SKM-1 (cell line): Measurements from ENCODE around the gene OTUD7B.

ENCODE experiments used
- DNase-seq: peaks from one replicate; lab custom pipeline; 2025; ENCODE audit not compliant: unreplicated experiment; lab: John Stamatoyannopoulos, UW

OTUD7B gene

DNA sequence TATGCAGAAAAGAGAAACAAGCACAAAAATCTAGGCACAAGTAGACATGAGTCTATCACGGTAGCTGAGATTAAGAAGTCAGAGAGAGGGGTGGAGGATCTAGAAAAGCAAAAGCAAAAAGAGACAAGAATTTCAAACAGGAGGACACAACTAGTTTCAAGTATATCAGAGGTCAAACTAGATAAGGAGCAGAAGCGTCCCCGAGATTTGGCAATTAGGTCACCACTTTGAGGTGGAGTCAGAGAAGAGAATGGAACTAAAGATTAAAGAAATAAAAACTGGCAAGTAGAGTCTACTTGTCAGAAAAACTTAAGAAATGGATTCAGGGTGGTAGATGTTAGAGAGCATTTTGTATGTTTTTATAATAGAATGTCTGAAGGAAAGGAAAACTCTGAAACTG, 85.2 kb downstream of the OTUD7B start:
- DNase-seq = no peak

DNA sequence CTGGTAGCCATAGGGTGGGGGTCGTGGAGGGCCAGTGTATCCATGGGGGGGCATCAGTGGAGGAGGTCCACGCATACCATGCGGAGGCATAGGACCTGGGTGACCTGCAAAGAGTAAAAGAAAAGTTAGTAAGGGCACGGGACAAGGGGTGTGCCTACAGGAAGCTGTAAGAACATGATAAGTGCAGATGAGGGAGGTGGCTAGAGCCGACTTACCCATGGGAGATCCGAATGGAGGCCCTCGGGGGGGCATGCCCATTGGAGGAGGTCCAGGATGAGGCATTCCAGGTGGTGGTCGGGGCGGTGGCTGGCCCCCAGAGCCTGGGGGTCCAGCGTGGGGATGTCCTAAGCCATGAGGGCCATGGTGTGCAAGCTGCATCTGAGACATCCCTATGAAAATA, 86.9 kb downstream of the OTUD7B start:
- DNase-seq = no peak

DNA sequence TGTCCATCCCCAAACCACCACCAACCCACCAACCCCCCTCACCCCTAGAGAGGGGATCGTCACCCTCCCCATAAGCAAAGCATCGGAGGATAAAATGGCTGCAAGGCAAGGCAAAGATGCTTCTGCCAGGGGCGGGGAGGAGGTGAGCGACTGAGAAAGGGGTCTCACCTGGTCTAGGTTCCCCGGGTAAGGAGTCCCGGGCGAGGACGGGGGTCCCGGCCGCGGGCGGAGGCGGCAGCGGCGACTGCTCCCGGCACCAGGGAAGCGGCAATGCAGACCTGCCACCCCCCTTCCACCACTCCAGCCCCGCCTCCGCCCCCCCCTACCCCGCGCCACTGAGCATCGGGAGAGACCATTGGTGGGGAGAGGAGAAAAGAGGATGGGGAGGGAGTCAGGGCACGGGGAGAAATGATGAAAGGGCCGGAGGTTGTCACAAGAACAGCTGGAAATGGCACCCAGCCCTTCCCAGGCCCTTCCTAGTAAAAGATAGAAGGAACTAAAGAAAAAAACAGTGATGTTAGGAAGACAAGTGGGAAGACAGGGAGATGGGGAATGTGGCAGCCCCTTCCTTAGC, 92.9 kb downstream of the OTUD7B start, which contains the start of gene SV2A:
Gene SV2A (minus strand): TSS at position 274 of the 574 bp plus-strand sequence. CDS start 4,004 bp downstream, outside the sequence.
- DNase-seq = peak; percentile 38

DNA sequence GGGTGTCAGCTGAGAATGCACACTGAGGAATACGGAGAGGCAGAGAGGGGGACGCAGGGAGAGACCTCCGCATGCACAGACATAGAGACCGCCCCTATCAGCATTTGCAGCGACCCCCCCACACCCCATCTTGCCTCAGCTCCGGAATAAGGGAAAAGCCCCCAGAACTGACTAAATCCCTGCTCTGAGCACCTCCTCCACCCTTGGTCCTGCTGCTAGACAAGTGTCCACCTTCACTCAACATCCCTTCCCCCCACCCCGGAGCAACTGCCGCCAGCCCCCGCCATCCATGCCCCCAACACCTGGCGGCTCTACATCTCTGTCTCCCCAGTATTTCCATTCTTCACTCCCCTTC, 93.7 kb downstream of the OTUD7B start:
- no peak for DNase-seq

DNA sequence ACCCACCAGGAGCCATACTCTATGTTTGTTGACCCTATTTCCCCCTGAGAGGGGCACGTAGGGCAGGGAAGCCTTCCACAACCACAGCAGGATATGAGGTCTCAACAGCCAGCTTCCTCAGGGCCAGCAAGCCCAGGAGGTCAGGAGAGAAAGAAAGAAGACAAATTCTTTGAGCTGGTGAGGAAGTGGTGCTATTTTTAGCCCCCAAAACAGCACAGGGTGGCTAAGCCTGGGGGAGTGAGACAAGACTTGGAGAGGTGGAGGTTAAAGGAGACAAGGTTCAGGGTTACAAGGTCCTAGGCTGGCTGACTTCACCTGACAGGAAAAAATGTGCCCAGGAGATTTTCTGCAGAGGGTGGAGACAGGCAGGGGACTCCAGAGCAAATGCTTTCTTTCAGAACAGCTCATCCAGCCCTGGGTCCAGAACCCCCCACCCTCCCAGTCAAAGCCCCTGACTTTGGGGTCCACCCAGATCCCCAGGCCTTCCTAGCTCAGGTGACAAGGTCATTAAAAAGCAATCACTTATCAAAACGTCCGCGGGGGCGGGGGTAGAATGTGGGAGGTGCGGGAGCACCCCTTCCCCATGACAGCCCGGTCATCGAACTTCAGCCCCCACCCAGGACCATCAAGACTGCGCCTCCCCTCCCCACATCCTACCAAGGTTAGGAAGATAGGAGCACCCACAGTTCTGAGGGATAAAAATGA, 94.2 kb downstream of the OTUD7B start:
- DNase-seq = peak; percentile 42

DNA sequence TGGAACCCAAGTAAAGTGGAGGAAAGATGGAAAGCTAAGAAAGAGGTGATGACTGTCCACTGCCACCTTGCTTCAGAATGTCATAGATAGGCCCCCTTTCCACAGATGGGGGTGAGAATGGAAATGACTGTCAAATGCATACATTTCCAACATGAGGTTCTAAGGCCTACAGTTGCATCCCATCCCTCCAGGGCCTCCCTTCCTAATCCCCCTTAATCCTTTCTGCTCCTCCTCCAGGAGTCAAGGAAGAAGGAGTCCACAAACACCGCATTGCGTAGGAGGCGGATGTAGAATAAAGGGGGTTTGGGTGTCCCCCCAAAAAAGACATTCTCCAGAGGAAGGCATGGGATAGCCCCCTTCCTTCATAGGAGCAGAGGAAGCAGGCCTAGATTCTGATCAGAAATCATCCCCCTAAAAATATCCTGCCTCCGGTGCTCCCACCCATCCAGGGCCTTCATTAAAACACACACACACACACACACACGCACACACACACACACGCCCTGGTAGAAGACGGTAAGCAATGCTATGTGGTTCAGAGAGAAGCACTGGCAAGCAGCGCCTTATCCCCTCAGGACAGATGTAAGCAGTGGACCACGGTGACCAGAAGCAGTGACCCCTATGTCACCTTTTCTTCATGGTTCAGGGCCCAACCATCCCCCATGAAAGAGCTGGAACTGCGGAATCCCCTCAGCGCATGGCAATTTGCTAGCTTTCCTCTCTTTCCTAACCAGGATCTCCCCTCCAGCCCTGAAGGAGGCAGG, 94.9 kb downstream of the OTUD7B start:
- DNase-seq = no peak

DNA sequence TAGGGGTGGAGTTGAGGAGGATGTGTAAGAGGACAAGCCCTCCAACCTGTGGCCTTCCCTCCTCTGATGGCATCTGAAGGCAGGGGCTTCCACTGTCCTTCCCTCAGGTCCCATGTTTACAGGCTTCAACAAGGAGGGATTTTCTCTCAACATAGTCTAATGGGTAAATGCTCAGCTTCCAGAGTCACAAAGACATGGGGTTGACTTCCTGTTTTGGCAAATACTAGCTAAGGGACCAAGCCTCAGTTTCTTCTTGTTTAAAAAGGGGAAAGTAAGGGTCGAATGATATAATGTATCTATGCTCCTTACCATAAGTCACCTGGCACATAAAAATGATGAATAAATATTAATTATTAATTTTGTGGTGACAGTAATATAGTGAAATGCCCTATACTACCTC, 96.0 kb downstream of the OTUD7B start:
- DNase-seq = no peak

DNA sequence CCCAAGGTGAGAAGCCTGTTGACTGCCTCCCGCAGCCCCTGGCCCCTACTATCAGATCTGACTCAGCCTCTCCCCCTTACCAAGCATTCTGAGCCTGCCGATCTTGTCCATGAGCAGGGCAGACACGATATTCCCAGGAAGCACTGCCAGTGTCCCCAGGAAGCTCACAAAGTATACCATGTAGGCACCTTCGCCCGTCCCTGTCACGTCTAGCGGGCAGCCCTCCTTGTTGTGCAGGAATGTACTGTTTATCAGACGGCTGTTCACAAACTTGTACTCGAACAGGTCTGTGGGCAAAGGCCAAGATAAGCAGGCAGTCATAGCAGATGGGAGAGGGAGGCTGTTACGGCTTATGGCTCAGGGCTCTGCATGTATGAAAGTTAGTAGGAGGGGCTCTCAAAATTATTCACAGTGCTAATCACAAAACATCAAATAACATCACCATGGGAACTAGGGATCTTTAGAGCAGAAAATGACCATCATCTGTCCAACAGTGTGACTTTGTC, 103.9 kb downstream of the OTUD7B start:
- DNase-seq = no peak

DNA sequence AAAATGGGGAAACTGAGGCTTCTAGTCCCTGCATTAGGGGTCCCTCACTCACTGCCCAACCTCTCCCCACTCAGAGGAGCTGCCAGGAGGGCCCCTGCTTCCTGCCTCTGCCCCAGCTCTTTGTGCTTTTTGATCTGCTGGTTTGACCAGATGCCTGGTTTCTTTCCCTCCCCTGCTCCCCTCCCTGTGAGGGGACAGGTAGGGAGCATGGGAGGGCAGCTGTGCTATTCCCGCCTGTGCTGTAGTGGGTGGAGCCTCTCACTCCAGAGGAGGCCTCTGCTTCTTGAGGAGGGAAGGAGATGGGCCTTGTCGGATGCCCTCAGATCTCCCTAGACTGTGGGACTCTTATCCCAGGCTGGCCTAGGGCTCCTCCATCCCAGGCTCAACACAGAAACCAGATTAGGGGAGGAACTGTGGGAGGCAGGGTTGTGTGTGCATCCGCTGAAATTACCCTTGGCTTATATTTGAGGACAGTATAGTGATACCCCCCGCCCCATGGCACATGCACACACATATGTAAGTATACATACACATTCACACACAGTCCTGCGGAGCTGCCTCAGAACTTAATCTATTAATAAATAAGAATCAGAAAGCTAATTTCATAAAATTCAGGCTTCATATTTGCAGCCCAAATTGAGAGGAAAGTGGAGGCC, 106.6 kb downstream of the OTUD7B start:
- DNase-seq = no peak

DNA sequence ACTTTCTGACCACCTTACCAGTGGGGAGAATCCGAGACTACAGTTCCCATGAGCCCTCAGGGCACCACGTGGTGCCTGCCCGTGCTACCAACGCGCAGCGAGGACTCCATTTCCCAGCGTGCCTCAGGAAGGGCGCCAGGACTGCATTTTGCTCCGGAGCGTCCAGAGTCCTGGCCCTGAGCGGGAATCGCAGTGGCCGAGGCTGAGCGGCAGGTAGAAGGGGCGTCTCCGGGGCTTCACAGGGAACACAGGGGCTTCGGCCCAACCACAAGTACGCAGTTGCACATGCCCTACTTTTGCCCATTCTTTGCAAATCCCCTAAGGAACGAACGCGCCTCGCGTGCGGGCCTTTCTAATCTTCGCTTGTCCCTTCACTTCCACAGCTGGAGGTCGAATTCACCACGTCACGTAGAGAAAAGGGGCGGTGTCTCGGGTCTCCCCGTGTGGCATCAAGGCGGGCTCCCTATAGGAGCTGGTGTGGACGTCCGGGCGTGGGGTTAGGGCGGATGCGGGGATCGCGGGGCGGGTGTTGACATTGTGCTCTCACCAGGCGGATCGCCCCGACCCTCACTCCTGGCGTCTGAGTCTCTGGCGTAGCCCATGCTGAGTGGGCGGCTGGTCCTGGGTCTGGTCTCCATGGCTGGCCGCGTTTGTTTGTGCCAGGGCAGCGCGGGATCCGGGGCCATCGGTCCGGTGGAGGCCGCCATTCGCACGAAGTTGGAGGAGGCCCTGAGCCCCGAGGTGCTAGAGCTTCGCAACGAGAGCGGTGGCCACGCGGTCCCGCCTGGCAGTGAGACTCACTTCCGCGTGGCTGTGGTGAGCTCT, 110.9 kb downstream of the OTUD7B start, which contains the start of gene BOLA1:
Gene BOLA1 (plus strand): TSS at position 109 of the 825 bp plus-strand sequence. CDS start 492 bp downstream, at position 601.
- DNase-seq = peak; percentile 87

DNA sequence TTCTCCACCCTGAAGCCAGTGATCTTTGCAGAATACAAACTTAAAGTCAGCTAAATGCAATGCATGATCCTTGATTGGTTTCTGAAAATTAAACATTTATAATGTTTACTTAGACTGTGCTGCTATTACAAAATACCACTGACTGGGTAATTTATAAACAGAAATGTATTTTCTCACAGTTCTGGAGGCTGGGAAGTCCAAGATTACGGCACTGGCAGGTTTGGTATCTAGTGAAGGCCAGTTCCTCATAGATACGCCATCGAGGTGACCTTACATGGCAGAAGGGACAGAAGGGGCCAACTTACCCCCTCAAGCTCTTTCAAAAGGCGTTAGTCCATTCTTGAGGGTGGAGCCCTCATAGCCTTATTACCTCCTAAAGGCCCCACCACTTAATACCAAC, 114.0 kb downstream of the OTUD7B start:
- no peak for DNase-seq

DNA sequence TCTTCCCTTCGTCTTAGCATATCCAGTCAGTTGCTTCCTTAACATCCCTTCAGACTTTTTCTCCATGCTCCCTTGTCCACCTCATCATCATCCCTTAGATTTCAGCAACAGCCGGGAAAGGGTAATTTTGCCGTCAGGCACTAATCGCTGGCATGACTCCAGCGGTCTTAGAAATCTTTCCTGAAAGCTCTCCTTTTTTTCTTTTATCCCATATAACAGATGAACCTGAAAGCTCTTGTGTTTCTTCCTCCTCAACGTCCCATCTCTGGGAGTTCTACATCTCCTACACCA, 121.6 kb downstream of the OTUD7B start:
- DNase-seq = no peak

DNA sequence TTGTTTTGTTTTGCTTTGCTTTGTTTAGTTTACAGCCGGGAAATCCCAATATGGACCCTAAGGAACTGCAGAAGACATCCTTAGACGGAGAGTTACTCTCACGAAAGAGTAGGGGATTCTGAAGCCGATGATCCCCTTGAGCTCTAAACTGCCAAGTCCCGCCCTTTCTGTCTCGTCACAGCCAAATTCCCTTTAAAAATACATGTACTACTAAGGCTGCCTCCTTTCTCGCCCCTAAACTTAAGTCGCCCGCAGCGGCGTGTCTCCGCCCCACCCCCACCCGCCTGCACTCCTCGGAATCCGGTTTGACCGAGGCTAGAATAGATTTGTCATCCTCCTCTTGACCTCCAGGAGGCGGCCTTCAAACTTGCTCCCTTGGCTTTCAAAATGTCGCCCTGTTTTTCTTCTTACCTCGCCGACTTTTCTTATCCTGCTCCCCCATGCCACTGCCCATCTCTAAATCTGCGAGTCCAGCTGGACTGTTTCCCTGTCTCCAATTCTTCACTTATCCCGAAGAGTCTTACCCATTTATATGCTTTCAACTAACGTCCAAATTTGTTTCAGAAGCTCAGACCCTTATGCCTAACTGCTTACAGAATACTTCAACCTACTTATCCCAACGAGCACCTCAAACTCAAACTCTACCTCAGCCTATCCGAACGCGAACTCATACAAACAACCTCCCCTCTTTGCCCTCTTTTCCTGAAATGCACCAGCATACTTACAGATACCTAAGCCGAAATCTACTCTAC, 122.1 kb downstream of the OTUD7B start:
- peak; percentile 100 for DNase-seq
